ENCODE measurements around the gene MAB21L3. TPM values are rescaled to one million over a fixed set of nuclear protein-coding genes. Genes with fewer than 3 reads are reported as not detected.

Gene MAB21L3
- total and polyA plus RNA-seq, 2 donors (not counting 3 experiments of a cell fraction or from before 2014, with no cell fraction given) = not detected

- H3K4me2 ChIP-seq (ENCODE audit: insufficient read depth, low read length) = no peak overlapping the region
- H2AFZ ChIP-seq (ENCODE audit: low read depth, low read length) = no peak overlapping the region
- BruUV-seq (replicated peaks) = no TSS peak
- no peaks in the 10 kb centered on the region for H3K36me3 ChIP-seq (ENCODE audit: control insufficient read depth in 2 of 2, extremely low read depth in 1 of 2, insufficient read depth in 2 of 2, low read length in 2 of 2)
- no peak overlapping the region for H3K27ac ChIP-seq (ENCODE audit: insufficient read depth, low read depth, low read length)
- no peaks in the 10 kb centered on the region for H3K9me3 ChIP-seq (replicated peaks; ENCODE audit: control insufficient read depth, insufficient read depth, low read length)
- no peak for TF ChIP-seq EZH2 (IDR thresholded peaks at IDR 0.05; ENCODE audit: borderline replicate concordance, low read depth, low read length, severe bottlenecking)
- TF ChIP-seq JUN (IDR thresholded peaks at IDR 0.05; ENCODE audit: borderline replicate concordance, insufficient read depth, insufficient read length, low read depth) = no peak
- TF ChIP-seq MAX (IDR thresholded peaks at IDR 0.05; ENCODE audit: insufficient read depth, insufficient read length) = no peak
- TF ChIP-seq GATA2 (IDR thresholded peaks at IDR 0.05; ENCODE audit: insufficient read depth, insufficient read length, low read depth, low read length) = no peak
- TF ChIP-seq CTCF (IDR thresholded peaks at IDR 0.05; ENCODE audit: extremely low read depth in 1 of 2, insufficient read depth in 1 of 2, low read depth in 1 of 2, low read length in 2 of 2) = no peak
- no peak for TF ChIP-seq FOS (IDR thresholded peaks at IDR 0.05; ENCODE audit: borderline replicate concordance, insufficient read depth, low read length)
- no peak for TF ChIP-seq MYC (IDR thresholded peaks at IDR 0.05; ENCODE audit: low read depth, low read length)
- dilution Hi-C loops (cut with MboI; ENCODE audit: extremely low pct_ligation_motif_present, low sequenced_read_pairs) = no loop called here
- no peak overlapping the region for H3K4me3 ChIP-seq (replicated peaks in 1 of 3; ENCODE audit: insufficient read depth in 1 of 3, low read depth in 1 of 3, low read length in 3 of 3)
- ChIA-PET POLR2A (no interaction called here), CTCF (interaction anchor here (1.0 to 3.2 kb wide), 2 partner anchors 8 to 368 kb away, joined by 8 to 13 read pairs; no protein-coding TSS in a partner anchor)
- H3K27me3 ChIP-seq (ENCODE audit: control insufficient read depth in 2 of 2, insufficient read depth in 2 of 2, low read length in 2 of 2) = peaks cover 4 to 10% of the 10 kb centered on the region in 2 experiments
- H3K9me1 ChIP-seq (replicated peaks; ENCODE audit: control insufficient read depth, extremely low read depth, insufficient read depth, low read length) = no peaks in the 10 kb centered on the region
- no peak for DNase-seq (ENCODE audit: low read depth, low spot score)
- H3K9ac ChIP-seq (replicated peaks; ENCODE audit: extremely low read depth, insufficient read depth, low read length) = no peak overlapping the region
- intact Hi-C loops (cut with micrococcal nuclease) = no loop called here
- no peak for FAIRE-seq
- no peaks in the 10 kb centered on the region for H3K79me2 ChIP-seq (ENCODE audit: control insufficient read depth, insufficient read depth, low read length)
- H3K4me1 ChIP-seq (ENCODE audit: control insufficient read depth, extremely low read depth, insufficient read depth, low read length) = no peaks in the 10 kb centered on the region
- no peaks in the 10 kb centered on the region for H4K20me1 ChIP-seq (replicated peaks; ENCODE audit: control insufficient read depth, extremely low read depth, insufficient read depth, low read length)
Measured at GRCh38 chr1:116131170-116131569, 20.0 kb downstream of the MAB21L3 start.

All from endothelial cell of umbilical vein (primary cell).